ENCODE measurements around the gene FER1L5.
"Not testable (repeated sequence)": the region's sequence is repeated elsewhere in the genome, so short reads cannot be mapped to it uniquely, and the experiment has no call there.

Gene FER1L5

GRCh38 chr2:96633641-96634040 is 8.9 kb upstream of the FER1L5 start:
- in situ Hi-C loops (cut with MboI; ENCODE audit: low sequenced_read_pairs), result no loop called here

- in situ Hi-C loops (cut with MboI; ENCODE audit: low sequenced_read_pairs), result no loop called here
Observed at GRCh38 chr2:96636551-96637171, 5.9 kb upstream of the FER1L5 start.

GRCh38 chr2:96637385-96638143 is 5.0 kb upstream of the FER1L5 start:
- in situ Hi-C loops (cut with MboI; ENCODE audit: low sequenced_read_pairs), result no loop called here

- in situ Hi-C loops (cut with MboI; ENCODE audit: low sequenced_read_pairs), result no loop called here
Observed at GRCh38 chr2:96638144-96639121, 4.1 kb upstream of the FER1L5 start, which contains the start of gene KANSL3. Gene KANSL3, minus strand, starts transcription at chr2:96638312. Its CDS starts 1,177 bp downstream, at chr2:96637135.

GRCh38 chr2:96647681-96648080 is 5.1 kb downstream of the FER1L5 start:
- in situ Hi-C loops (cut with MboI; ENCODE audit: low sequenced_read_pairs), result no loop called here

GRCh38 chr2:96648306-96648930 is 5.9 kb downstream of the FER1L5 start:
- in situ Hi-C loops (cut with MboI; ENCODE audit: low sequenced_read_pairs), result no loop called here

- in situ Hi-C loops (cut with MboI; ENCODE audit: low sequenced_read_pairs), result no loop called here
Observed at GRCh38 chr2:96649342-96649741, 6.8 kb downstream of the FER1L5 start.

- in situ Hi-C loops (cut with MboI; ENCODE audit: low sequenced_read_pairs), result no loop called here
Observed at GRCh38 chr2:96651793-96652192, 9.2 kb downstream of the FER1L5 start.

GRCh38 chr2:96654791-96655190 is 12.2 kb downstream of the FER1L5 start:
- in situ Hi-C loops (cut with MboI; ENCODE audit: low sequenced_read_pairs), result not testable (repeated sequence)

- in situ Hi-C loops (cut with MboI; ENCODE audit: low sequenced_read_pairs), result no loop called here
Observed at GRCh38 chr2:96655526-96655925, 13.0 kb downstream of the FER1L5 start.

- in situ Hi-C loops (cut with MboI; ENCODE audit: low sequenced_read_pairs), result no loop called here
Observed at GRCh38 chr2:96656540-96656939, 14.0 kb downstream of the FER1L5 start.

GRCh38 chr2:96661324-96661723 is 18.8 kb downstream of the FER1L5 start:
- in situ Hi-C loops (cut with MboI; ENCODE audit: low sequenced_read_pairs), result no loop called here

- in situ Hi-C loops (cut with MboI; ENCODE audit: low sequenced_read_pairs), result no loop called here
Observed at GRCh38 chr2:96662360-96662759, 19.8 kb downstream of the FER1L5 start.

- in situ Hi-C loops (cut with MboI; ENCODE audit: low sequenced_read_pairs), result no loop called here
Observed at GRCh38 chr2:96663177-96663576, 20.6 kb downstream of the FER1L5 start.

GRCh38 chr2:96663829-96664228 is 21.3 kb downstream of the FER1L5 start:
- in situ Hi-C loops (cut with MboI; ENCODE audit: low sequenced_read_pairs), result no loop called here

- in situ Hi-C loops (cut with MboI; ENCODE audit: low sequenced_read_pairs), result no loop called here
Observed at GRCh38 chr2:96664366-96664925, 21.9 kb downstream of the FER1L5 start.

GRCh38 chr2:96665083-96665569 is 22.6 kb downstream of the FER1L5 start:
- in situ Hi-C loops (cut with MboI; ENCODE audit: low sequenced_read_pairs), result no loop called here

- in situ Hi-C loops (cut with MboI; ENCODE audit: low sequenced_read_pairs), result not testable (repeated sequence)
Observed at GRCh38 chr2:96665717-96666116, 23.2 kb downstream of the FER1L5 start.

GRCh38 chr2:96668771-96669170 is 26.2 kb downstream of the FER1L5 start:
- in situ Hi-C loops (cut with MboI; ENCODE audit: low sequenced_read_pairs), result no loop called here

GRCh38 chr2:96669539-96670215 is 27.1 kb downstream of the FER1L5 start:
- in situ Hi-C loops (cut with MboI; ENCODE audit: low sequenced_read_pairs), result no loop called here
